ENCODE measurements around the gene RBM19.

The RBM19 gene

DNA sequence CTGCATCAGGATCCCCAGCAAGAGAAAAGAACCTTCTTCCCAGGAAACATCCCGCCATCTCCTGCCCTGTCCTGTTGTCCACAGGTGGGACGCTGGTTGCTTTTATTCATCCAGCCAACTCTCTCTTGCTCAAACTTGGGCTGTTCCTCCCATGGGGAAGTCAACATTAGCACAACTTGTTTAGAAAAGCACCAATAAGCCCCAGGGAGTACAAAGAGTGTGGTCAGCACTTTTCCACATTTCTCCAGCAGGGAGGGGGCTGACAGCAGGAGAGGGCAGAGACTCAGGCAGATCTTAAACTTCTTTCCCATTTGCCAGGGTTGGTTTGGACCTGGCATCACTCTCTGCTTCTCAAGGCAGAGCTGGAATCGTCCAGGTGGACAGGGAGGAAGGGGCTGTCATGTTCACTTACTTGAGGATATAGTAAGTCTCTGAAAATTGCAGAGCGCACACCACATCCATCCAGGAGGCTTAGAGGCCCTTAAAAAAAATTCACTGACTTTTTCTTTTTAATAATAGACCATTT, 74.9 kb downstream of the RBM19 start:
- H3K9ac ChIP-seq: no peak overlapping the region
- no peaks in the 10 kb centered on the region for H3K79me2 ChIP-seq (ENCODE audit: insufficient read depth, low read depth)
- no peak overlapping the region for H2AFZ ChIP-seq (ENCODE audit: low read depth)
- no peaks in the 10 kb centered on the region for H4K20me1 ChIP-seq (ENCODE audit: insufficient read depth)
- no peak overlapping the region for H3K27ac ChIP-seq
- no peak overlapping the region for H3K4me3 ChIP-seq (IDR thresholded peaks at IDR 0.05; ENCODE audit: insufficient read depth, low read depth, low read length)
- H3K36me3 ChIP-seq (ENCODE audit: insufficient read depth): no peaks in the 10 kb centered on the region
- H3K27me3 ChIP-seq (ENCODE audit: insufficient read depth, low read depth): no peaks in the 10 kb centered on the region
- H3K4me1 ChIP-seq (ENCODE audit: low read depth, poor library complexity, severe bottlenecking): no peaks in the 10 kb centered on the region
- TF ChIP-seq, protein P1, sequence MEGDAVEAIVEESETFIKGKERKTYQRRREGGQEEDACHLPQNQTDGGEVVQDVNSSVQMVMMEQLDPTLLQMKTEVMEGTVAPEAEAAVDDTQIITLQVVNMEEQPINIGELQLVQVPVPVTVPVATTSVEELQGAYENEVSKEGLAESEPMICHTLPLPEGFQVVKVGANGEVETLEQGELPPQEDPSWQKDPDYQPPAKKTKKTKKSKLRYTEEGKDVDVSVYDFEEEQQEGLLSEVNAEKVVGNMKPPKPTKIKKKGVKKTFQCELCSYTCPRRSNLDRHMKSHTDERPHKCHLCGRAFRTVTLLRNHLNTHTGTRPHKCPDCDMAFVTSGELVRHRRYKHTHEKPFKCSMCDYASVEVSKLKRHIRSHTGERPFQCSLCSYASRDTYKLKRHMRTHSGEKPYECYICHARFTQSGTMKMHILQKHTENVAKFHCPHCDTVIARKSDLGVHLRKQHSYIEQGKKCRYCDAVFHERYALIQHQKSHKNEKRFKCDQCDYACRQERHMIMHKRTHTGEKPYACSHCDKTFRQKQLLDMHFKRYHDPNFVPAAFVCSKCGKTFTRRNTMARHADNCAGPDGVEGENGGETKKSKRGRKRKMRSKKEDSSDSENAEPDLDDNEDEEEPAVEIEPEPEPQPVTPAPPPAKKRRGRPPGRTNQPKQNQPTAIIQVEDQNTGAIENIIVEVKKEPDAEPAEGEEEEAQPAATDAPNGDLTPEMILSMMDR (conservative IDR thresholded peaks at IDR 0.05; ENCODE audit: low read depth, low read length): no peak
- H3K4me2 ChIP-seq: no peak overlapping the region

- no peak overlapping the region for H3K27ac ChIP-seq
Observed at GRCh38 chr12:113889891-113890581, 76.1 kb downstream of the RBM19 start.

DNA sequence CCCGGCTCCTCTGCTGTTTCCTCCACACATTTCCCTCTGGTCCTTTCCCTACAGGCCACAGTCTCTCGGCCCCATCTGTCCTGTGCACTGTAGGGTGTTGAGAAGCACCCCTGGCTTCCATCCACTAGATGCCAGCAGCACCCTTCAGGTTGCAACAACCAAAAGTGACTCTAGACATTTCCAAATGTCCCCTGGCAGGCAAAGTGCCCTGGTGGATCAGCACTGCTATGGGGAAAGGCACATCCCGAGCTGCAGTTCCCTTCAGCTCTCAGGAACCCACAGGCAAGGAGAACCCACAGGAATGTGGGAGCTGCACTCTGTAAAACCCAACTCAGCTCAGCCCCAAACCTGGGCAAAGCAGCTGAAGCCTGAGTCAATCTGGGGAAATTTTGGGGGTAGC, 77.0 kb downstream of the RBM19 start:
- no peak overlapping the region for H3K4me2 ChIP-seq
- TF ChIP-seq, protein P1 (conservative IDR thresholded peaks at IDR 0.05; ENCODE audit: low read depth, low read length): no peak
- no peak overlapping the region for H3K9ac ChIP-seq
- H3K27ac ChIP-seq: no peak overlapping the region
- H2AFZ ChIP-seq (ENCODE audit: low read depth): no peak overlapping the region
- H3K36me3 ChIP-seq (ENCODE audit: insufficient read depth): no peaks in the 10 kb centered on the region
- no peaks in the 10 kb centered on the region for H3K79me2 ChIP-seq (ENCODE audit: insufficient read depth, low read depth)
- no peaks in the 10 kb centered on the region for H4K20me1 ChIP-seq (ENCODE audit: insufficient read depth)
- H3K4me1 ChIP-seq (ENCODE audit: low read depth, poor library complexity, severe bottlenecking): no peaks in the 10 kb centered on the region
- H3K27me3 ChIP-seq (ENCODE audit: insufficient read depth, low read depth): no peaks in the 10 kb centered on the region
- no peak overlapping the region for H3K4me3 ChIP-seq (IDR thresholded peaks at IDR 0.05; ENCODE audit: insufficient read depth, low read depth, low read length)

More at GRCh38 chr12:113889891-113890581, 76.1 kb downstream of the RBM19 start:
- TF ChIP-seq, protein P1 (conservative IDR thresholded peaks at IDR 0.05; ENCODE audit: low read depth, low read length): no peak
- Histone ChIP-seq H3K27me3 (ENCODE audit: insufficient read depth, low read depth) (no peaks in the 10 kb centered on the region), H2AFZ (ENCODE audit: low read depth) (no peak overlapping the region), H4K20me1 (ENCODE audit: insufficient read depth) (no peaks in the 10 kb centered on the region), H3K4me1 (ENCODE audit: low read depth, poor library complexity, severe bottlenecking) (no peaks in the 10 kb centered on the region), H3K9ac (no peak overlapping the region), H3K4me2 (no peak overlapping the region), H3K4me3 (IDR thresholded peaks at IDR 0.05; ENCODE audit: insufficient read depth, low read depth, low read length) (no peak overlapping the region), H3K79me2 (ENCODE audit: insufficient read depth, low read depth) (no peaks in the 10 kb centered on the region), H3K36me3 (ENCODE audit: insufficient read depth) (no peaks in the 10 kb centered on the region)

DNA sequence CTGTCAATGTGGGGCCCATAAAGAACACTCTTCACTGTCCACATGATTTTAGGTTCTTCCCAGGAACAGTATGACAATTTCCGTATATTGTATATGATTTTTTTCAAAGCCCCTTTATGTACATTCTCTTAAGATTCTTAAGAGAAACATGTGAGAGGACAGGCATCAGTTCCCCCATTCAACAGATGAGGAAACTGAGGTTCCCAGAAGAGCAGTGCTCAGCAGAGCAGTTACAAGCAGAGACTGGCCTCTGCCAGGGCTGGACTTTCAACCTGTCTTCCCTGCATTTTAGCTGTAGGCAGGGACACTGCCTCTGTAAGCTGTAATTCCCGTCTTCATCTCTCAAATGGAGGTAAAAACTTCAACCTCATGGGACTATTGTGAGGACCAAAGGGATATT, 77.7 kb downstream of the RBM19 start:
- TF ChIP-seq, protein P1 (conservative IDR thresholded peaks at IDR 0.05; ENCODE audit: low read depth, low read length): no peak
- H3K27ac ChIP-seq: no peak overlapping the region

More for the DNA sequence above, 77.7 kb downstream of the RBM19 start:
- Histone ChIP-seq H4K20me1 (ENCODE audit: insufficient read depth) (no peaks in the 10 kb centered on the region), H3K9ac (no peak overlapping the region), H3K4me1 (ENCODE audit: low read depth, poor library complexity, severe bottlenecking) (no peaks in the 10 kb centered on the region), H3K27me3 (ENCODE audit: insufficient read depth, low read depth) (no peaks in the 10 kb centered on the region), H3K4me3 (IDR thresholded peaks at IDR 0.05; ENCODE audit: insufficient read depth, low read depth, low read length) (no peak overlapping the region), H3K79me2 (ENCODE audit: insufficient read depth, low read depth) (no peaks in the 10 kb centered on the region), H2AFZ (ENCODE audit: low read depth) (no peak overlapping the region), H3K4me2 (no peak overlapping the region), H3K36me3 (ENCODE audit: insufficient read depth) (no peaks in the 10 kb centered on the region)
